ENCODE data around the gene KLF3. TPM values are rescaled to one million over a fixed set of nuclear protein-coding genes. Genes with fewer than 3 reads are reported as not detected.

Gene KLF3
- total and polyA plus RNA-seq, 2 donors from 2014 or later: 9.3 to 87.7 TPM

- no peak for DNase-seq
- H3K9me3 ChIP-seq (ENCODE audit: control insufficient read depth in 2 of 3, insufficient read depth in 1 of 3, low read length in 3 of 3): no peaks in the 10 kb centered on the region
- intact Hi-C loops (cut with DNase I): no loop called here
- H3K36me3 ChIP-seq (ENCODE audit: control insufficient read depth in 2 of 3, insufficient read depth in 3 of 3, low read length in 3 of 3): no peaks in the 10 kb centered on the region
- no peak overlapping the region for H3K4me3 ChIP-seq (ENCODE audit: low read length in 3 of 3)
- H3K9ac ChIP-seq (ENCODE audit: low read length in 3 of 3): no peak overlapping the region
- no peak for FAIRE-seq
- no peak overlapping the region for H3K27ac ChIP-seq (ENCODE audit: low read depth in 2 of 2, low read length in 2 of 2)
- H3K27me3 ChIP-seq (ENCODE audit: control insufficient read depth, insufficient read depth, low read length): no peaks in the 10 kb centered on the region
- TF ChIP-seq CTCF (IDR thresholded peaks at IDR 0.05; ENCODE audit: borderline replicate concordance, extremely low read depth, insufficient read depth): no peak
- H3K4me1 ChIP-seq (ENCODE audit: control insufficient read depth in 2 of 3, insufficient read depth in 2 of 3, low read depth in 1 of 3, low read length in 3 of 3): peaks cover 0 to 4% (median 0%) of the 10 kb centered on the region in 3 donors
Observed at GRCh38 chr4:38618505-38618904, 45.5 kb upstream of the KLF3 start.

- FAIRE-seq (no peak), DNase-seq (no peak)
- Histone ChIP-seq H3K36me3 (ENCODE audit: control insufficient read depth in 2 of 3, insufficient read depth in 3 of 3, low read length in 3 of 3) (no peaks in the 10 kb centered on the region), H3K27me3 (ENCODE audit: control insufficient read depth, insufficient read depth, low read length) (no peaks in the 10 kb centered on the region), H3K9me3 (ENCODE audit: control insufficient read depth in 2 of 3, insufficient read depth in 1 of 3, low read length in 3 of 3) (no peaks in the 10 kb centered on the region), H3K27ac (ENCODE audit: low read depth in 2 of 2, low read length in 2 of 2) (no peak overlapping the region), H3K4me3 (ENCODE audit: low read length in 3 of 3) (no peak overlapping the region), H3K9ac (ENCODE audit: low read length in 3 of 3) (no peak overlapping the region), H3K4me1 (ENCODE audit: control insufficient read depth in 2 of 3, insufficient read depth in 2 of 3, low read depth in 1 of 3, low read length in 3 of 3) (no peaks in the 10 kb centered on the region)
- intact Hi-C loops (cut with DNase I): no loop called here
- TF ChIP-seq CTCF (IDR thresholded peaks at IDR 0.05; ENCODE audit: borderline replicate concordance, extremely low read depth, insufficient read depth): no peak
Observed at GRCh38 chr4:38619316-38619715, 44.7 kb upstream of the KLF3 start.

- DNase-seq (no peak), FAIRE-seq (no peak)
- Histone ChIP-seq H3K9ac (ENCODE audit: low read length in 3 of 3) (no peak overlapping the region), H3K4me3 (ENCODE audit: low read length in 3 of 3) (no peak overlapping the region), H3K27ac (ENCODE audit: low read depth in 2 of 2, low read length in 2 of 2) (no peak overlapping the region), H3K36me3 (ENCODE audit: control insufficient read depth in 2 of 3, insufficient read depth in 3 of 3, low read length in 3 of 3) (no peaks in the 10 kb centered on the region), H3K27me3 (ENCODE audit: control insufficient read depth, insufficient read depth, low read length) (no peaks in the 10 kb centered on the region), H3K9me3 (ENCODE audit: control insufficient read depth in 2 of 3, insufficient read depth in 1 of 3, low read length in 3 of 3) (no peaks in the 10 kb centered on the region), H3K4me1 (ENCODE audit: control insufficient read depth in 2 of 3, insufficient read depth in 2 of 3, low read depth in 1 of 3, low read length in 3 of 3) (no peaks in the 10 kb centered on the region)
- intact Hi-C loops (cut with DNase I): no loop called here
- no peak for TF ChIP-seq CTCF (IDR thresholded peaks at IDR 0.05; ENCODE audit: borderline replicate concordance, extremely low read depth, insufficient read depth)
Observed at GRCh38 chr4:38620065-38620464, 43.9 kb upstream of the KLF3 start.

GRCh38 chr4:38620527-38621027 lies 43.4 kb upstream of the KLF3 start:
- no peaks in the 10 kb centered on the region for H3K9me3 ChIP-seq (ENCODE audit: control insufficient read depth in 2 of 3, insufficient read depth in 1 of 3, low read length in 3 of 3)
- H3K36me3 ChIP-seq (ENCODE audit: control insufficient read depth in 2 of 3, insufficient read depth in 3 of 3, low read length in 3 of 3): no peaks in the 10 kb centered on the region
- H3K9ac ChIP-seq (ENCODE audit: low read length in 3 of 3): no peak overlapping the region
- no peak overlapping the region for H3K27ac ChIP-seq (ENCODE audit: low read depth in 2 of 2, low read length in 2 of 2)
- intact Hi-C loops (cut with DNase I): no loop called here
- H3K27me3 ChIP-seq (ENCODE audit: control insufficient read depth, insufficient read depth, low read length): no peaks in the 10 kb centered on the region
- DNase-seq (no peak), FAIRE-seq (no peak)
- no peaks in the 10 kb centered on the region for H3K4me1 ChIP-seq (ENCODE audit: control insufficient read depth in 2 of 3, insufficient read depth in 2 of 3, low read depth in 1 of 3, low read length in 3 of 3)
- no peak overlapping the region for H3K4me3 ChIP-seq (ENCODE audit: low read length in 3 of 3)
- TF ChIP-seq CTCF (IDR thresholded peaks at IDR 0.05; ENCODE audit: borderline replicate concordance, extremely low read depth, insufficient read depth): no peak

Measured in kidney (tissue), 14 donors.